Epidermal melanocyte (primary cell): ENCODE results near the gene POLR3F.
"Not testable (repeated sequence)": the region's sequence is repeated elsewhere in the genome, so short reads cannot be mapped to it uniquely, and the experiment has no call there.

Source experiments
- DNase-seq: peaks from one replicate; pipeline ENCODE4 v3.0.0; 2011; ENCODE audit warnings: low spot score; ENCODE audit not compliant: insufficient read length

Gene POLR3F, protein sequence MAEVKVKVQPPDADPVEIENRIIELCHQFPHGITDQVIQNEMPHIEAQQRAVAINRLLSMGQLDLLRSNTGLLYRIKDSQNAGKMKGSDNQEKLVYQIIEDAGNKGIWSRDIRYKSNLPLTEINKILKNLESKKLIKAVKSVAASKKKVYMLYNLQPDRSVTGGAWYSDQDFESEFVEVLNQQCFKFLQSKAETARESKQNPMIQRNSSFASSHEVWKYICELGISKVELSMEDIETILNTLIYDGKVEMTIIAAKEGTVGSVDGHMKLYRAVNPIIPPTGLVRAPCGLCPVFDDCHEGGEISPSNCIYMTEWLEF

DNA sequence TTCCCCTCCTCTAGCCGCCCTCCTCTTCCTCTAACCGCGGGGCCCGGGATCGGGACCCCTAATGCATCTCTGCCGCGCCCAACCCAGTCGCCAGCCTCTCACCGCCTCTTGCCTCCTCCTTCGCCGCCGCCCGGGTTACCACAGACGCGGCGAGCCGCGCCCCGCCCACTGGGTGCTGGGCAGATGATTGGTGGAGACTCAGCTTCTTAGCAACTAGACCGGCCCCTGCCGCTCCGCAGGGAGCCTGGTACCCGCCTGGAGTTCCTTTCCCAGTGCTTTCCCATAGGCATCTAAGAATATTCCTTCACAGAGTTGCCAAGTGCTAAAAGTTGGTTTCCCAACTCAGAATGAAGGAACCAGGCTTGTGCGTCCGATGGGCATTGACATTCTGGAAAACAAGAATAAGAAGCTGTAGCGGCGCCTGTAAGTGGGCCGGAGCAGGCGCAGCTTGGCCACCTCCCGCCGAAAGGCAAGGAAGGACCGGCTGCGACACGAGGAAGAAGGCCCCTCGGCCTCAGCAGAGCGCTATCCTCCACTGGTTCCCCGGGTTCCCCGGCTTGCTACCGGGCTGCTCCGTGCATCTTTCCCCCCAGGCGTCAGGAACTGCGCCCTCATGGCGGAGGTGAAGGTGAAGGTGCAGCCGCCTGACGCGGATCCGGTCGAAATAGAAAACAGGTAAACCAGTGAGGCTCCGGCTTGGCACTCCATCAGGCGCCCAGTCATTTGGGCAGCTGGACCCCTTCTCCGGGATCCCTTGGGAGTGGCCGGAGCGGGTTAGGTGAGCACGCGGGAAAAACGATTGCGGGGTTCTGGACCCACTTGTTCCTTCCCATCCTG is at the start of gene POLR3F, which contains the start of gene DZANK1:
Gene POLR3F (plus strand): TSS at position 497 of the 837 bp plus-strand sequence. CDS start 117 bp downstream, at position 614.
Gene DZANK1 (minus strand): TSS at position 137 of the 837 bp plus-strand sequence. CDS start 1,672 bp downstream, outside the sequence.
- peak; percentile 97 for DNase-seq

GRCh38 chr20:18421608-18422007 is 45.6 kb upstream of the POLR3F start:
- no peak for DNase-seq

DNA sequence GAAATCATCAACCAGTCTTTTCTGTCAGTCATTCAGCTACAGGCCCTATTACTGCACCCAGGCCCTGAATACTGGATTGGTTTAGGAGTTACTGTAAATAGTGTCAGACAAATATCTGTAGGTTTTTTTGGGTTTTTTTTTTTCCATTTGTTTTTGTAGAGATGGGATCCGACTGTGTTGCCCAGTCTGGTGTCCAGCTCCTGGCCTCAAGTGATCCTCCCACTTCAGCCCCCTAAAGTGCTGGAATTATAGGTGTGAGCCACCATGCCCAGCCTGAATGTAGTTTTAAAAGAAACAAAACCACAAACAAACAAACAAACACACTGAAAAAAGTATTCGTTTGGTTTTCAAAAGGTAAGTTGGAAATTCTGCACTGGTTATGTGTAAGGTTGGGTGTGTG is 40.0 kb upstream of the POLR3F start:
- DNase-seq = no peak

DNA sequence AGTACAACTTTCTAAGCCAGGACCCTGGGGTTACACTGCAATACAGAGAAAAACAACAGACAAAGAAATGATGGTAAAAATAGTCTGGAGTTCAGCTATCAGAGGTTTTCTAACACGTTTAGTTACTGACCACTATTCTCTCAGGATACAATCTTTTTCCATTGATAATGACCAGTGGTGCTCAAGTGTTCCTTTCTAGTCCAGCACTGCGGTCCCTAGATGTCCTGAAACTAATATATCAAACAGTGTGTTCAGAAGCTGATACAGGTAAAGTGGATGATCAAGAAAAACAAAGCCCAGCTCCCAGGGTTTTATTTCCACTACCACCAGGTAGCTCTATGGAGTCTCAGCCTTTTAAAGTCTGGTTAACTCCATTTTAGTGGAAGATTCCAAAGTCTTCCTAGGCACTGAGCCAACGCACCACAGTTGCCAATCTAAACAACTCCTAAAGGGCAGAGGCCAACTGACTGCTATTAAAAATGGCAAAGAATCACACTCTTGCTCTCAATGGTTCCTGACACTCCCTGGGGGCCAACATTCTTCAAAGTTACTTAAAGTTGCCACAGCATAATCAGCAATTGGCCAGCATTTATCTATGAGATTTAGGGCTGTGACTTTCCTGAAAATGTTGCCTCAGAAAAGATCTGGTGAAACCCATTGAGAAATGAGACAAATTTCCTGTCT is 38.6 kb upstream of the POLR3F start:
- DNase-seq = no peak

DNA sequence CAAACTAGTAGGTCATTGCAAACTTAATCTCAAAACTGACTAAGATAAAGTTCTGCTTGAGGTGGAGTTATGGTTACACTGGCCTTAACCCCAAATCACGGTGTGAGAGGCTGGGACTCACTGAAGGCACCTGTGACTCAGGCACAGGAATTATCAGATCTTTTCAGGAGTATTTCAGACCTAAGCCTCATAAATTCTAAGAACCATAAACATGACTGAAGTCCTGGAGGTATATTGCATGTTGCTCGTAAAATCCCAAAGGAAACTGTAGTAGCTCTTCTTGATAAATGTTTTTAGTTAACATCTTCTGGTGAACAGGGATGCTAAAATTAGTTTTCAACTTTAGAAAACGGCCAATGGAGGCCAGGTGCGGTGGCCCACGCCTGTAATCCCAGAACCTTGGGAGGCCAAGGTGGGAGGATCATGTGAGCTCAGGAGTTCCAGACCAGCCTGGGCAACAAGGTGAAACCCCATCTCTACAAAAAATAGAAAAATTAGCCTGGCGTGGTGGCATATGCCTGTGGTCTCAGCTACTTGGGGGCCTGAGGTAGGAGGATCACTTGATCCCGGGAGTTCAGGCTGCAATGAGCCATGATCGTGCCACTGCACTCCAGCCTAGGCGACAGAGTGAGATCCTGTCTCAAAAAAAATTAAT is 36.9 kb upstream of the POLR3F start:
- DNase-seq = no peak

DNA sequence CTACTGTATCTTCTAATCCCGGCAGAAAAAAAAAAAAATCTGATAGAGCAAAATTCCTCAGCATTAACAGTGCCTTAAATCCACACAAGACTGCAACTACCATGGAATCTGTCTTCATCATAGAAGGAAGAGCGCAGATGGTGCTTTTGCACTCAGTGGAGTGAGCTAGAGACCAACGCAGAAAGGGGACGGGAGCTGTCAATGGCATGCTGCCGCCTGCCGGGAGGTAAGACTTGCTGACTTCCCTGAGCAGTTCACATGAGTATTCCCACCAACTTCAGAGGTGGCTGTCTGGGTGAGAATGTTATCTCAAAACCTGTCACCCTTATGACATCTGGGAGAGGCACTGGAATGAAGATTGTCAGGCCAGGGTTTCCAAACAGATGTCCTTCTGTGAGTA is 36.0 kb upstream of the POLR3F start:
- DNase-seq = no peak

- DNase-seq = no peak
Measured at GRCh38 chr20:18436847-18437246, 30.3 kb upstream of the POLR3F start.

DNA sequence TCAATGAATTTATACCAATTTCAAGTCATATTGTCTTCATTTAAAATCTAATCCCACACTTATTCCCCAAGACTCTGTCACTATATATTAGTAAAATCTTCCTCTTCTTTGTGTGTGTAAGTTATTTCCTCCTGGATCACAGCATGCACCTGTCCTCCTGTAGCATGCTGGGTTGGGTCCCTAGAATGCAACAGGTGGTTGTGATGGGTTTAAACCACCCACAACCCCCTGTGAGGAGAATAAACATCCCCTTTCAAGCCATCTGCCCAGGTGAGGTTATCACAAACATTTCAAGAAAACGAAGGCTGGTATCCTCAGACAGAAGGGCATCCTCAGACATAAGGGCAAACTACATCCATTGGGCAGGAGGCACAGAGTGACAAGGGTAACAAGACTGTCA is 26.8 kb upstream of the POLR3F start:
- DNase-seq = no peak

GRCh38 chr20:18443886-18444285 is 23.3 kb upstream of the POLR3F start:
- DNase-seq = no peak

GRCh38 chr20:18456600-18456999 is 10.6 kb upstream of the POLR3F start:
- no peak for DNase-seq

DNA sequence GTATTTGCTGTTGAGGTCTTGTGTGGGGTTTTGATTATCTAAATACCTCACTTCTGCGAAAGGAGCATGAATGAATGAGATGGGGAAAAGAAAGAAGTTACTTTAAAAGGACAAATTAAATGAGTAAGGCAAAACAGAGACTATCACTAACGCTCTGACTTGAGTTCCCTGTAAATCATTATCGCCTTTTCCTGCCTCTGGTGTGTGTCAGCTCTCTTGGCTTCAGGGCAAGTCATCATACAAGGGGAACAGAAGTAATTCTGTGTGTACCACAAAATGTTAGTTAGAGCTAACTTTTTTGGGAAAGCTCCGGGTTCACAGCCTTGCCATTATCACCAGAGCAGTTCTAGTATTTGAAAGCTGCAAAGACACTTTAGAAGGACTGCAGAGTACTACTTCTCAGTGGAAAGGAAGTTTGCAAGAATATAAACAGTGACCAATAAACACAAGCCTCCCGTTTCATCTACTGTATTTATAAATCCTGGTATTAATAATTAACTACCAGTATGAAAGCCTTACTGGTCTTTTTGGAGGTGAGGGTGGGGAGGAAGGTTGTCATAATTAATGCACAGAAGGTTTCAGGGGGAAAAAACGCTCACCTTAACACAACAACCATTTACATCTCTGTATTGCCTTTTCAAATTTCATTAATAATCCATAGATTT is 1.5 kb upstream of the POLR3F start:
- DNase-seq = no peak

GRCh38 chr20:18466574-18466893 is 656 bp upstream of the POLR3F start:
- DNase-seq = peak; percentile 51

GRCh38 chr20:18477218-18477617 is 10.0 kb downstream of the POLR3F start:
- no peak for DNase-seq

GRCh38 chr20:18477821-18478220 is 10.6 kb downstream of the POLR3F start:
- no peak for DNase-seq

- no peak for DNase-seq
Measured at GRCh38 chr20:18481596-18481995, 14.4 kb downstream of the POLR3F start.

GRCh38 chr20:18488301-18488700 is 21.1 kb downstream of the POLR3F start:
- no peak for DNase-seq

DNA sequence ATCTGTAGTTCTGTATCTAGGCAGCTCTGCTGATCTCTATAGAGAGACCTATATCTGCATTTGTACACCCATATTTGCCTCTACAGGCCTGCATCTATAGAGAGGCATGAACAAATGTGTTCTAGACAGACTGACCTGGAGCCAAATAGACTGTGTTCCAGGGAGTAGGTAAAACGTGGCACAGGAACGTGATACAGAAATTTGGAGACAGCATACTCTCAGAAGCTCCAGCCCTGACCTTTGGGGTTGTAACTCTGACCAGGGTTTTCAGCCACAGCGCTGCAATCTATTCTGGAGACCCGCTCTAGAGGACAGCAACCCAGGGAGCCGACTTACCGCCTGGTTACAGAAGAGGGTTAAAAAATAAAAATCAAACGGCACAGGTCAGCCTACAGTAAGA is 28.9 kb downstream of the POLR3F start:
- no peak for DNase-seq

DNA sequence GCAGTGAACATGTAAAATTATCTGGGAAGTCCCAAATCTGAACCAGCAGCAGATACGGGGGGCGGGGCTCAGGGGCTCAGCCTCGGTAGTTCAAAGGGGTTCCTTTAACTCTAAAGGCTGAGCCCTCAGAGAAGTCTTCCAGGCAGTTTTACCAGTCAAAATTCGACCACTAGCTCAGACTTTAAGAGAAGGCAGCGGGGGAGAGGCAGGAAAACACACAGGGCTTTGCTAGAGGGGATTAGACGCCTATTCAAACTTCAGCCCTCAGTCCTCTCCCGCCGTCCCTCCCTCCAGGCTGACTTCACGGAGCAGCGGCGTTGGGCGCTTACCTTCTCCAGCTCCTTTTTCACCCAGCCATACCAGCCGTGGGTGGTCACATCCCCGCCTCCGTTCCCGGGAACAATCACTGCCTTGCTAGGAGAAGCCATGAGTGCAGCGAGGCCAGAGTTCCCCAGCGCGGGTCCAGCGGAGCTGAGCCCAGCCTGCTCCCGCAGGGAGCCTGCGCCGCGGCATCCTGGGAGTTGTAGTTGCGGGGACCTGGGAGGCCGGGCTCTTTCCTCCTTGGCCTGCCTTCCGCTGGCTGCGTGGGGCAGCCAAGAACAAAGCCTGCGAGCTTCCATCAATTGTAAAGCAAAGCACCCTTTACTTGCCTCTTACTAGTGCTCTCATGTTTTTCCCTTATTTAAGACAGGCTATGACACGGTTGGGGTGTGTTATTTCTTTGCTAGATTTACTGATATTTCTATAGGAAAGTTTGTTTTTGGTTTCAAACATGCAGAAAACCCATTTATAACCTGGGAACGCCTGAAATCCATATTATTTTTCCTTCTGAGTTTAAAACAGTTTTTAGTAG is 29.8 kb downstream of the POLR3F start, which contains the start of gene RBBP9:
Gene RBBP9 (minus strand): TSS at position 486 of the 853 bp plus-strand sequence. CDS start 58 bp downstream, at position 428.
- DNase-seq = peak; percentile 50

DNA sequence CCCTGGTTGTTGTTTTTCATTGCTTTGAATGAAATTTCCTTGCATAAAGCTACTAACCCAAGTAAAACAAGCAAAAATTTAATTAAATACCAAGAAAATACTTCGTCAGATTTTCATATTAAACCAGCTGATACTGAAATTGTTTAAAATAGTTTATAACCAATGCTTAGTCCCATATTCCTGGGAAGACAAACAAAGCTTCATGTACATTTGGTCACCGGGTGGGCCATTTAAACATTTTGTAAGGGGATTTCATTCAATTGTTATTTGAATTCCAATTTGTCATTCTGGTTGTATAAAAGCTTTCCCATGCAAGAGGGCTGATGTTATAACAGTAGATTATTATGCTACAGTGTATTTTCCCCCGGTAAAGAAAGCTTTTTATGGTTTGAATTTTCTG is 30.4 kb downstream of the POLR3F start:
- no peak for DNase-seq

GRCh38 chr20:18501672-18502071 is 34.5 kb downstream of the POLR3F start:
- DNase-seq = not testable (repeated sequence)
